ENCODE results near the gene TOR1AIP1. TPM values are rescaled to one million over a fixed set of nuclear protein-coding genes. Genes with fewer than 3 reads are reported as not detected.

TOR1AIP1 gene
- total RNA-seq, 2 donors from 2014 or later: 60.9 to 63.9 TPM

DNA sequence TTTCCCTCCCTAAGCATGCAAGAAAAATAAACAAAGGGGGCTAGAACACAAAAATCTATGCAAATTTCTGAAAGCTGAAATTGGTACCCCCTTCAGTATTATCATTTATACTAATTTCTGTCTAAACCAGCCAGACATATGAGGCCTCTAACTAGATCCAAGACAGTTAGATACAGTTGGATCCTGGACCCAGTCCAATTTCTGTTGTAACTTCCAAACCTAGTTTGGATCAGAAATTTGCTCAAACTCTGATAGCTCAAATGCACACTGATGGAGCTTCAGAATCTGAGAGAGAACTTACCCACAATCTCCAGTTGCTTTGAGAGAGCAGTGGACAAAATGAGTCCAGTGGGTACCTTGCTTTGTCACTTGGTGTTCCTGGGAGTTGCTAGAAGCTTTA is 84.5 kb downstream of the TOR1AIP1 start:
- intact Hi-C loops (cut with DNase I): no loop called here
- no peak for DNase-seq (ENCODE audit: low spot score)

DNA sequence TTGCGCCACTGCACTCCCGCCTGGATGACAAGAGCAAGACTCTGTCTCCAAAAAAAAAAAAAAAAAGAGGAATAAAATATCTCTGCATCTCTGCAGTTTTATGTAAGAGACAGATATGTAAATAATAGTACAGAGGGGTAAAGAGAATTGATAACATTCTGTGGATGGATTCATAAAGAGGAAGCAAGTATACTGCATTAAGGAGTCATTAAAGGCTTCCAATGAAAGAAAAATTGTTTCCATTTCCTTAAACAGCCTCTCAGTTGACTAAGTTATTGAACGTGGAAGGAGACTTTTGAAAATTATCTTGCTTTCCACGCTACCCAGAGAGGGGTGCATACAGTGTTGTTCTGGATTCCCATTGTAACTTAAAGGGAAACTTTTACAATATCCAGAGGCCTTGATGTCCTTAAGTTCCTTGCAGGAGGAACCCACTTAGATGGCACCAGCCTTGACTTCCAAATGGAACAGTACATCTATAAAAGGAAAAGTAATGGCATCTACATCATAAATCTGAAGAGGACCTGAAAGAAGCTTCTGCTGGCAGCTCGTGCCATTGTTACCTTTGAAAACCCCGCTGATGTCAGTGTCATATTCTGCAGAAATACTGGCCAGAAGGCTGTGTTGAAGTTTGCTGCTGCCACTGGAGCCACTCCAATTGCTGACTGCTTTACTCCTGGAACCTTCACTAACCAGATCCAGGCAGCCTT is 86.4 kb downstream of the TOR1AIP1 start:
- DNase-seq (ENCODE audit: low spot score): no peak
- intact Hi-C loops (cut with DNase I): no loop called here

DNA sequence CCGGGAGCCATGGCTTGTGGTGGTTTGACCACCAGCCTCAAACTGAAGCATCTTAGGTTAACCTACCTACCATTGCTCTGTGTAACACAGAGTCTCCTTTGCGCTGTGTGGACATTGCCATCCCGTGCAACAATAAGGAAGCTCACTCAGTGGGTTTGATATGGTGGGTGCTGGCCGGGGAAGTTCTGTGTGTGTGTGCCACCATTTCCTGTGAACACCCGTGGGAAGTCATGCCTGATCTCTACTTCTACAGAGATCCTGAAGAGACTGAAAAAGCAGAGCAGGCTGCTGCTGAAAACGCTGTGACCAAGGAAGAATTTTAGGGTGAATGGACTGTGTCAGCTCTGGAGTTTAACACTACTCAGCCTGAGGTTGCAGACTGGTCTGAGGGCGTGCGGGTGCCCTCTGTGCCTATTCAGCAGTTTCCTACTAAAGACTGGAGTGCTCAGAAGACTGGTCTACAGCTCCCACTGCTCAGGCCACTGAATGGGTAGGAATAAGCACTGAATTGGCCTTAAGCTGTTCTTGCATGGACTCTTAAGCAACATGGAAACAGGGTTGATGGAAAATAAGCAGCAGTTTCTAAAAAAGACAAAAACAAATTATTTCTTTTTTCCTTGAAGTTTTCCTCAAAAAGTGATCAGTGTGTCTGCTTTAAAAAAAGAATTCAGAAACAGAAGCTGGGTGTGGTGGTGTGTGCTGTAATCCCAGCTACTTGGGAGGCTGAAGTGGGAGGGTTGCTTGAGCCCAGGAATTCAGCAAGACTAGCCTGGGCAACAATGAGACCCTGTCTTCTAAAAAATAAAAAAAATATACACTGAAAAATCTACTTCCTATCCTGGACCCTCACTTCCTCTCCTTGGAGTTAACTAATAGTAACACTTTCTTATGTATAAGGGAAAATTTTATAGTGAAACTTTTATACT is 87.2 kb downstream of the TOR1AIP1 start:
- intact Hi-C loops (cut with DNase I): no loop called here
- DNase-seq (ENCODE audit: low spot score): no peak

Other genes with a start within 250 kb of the TOR1AIP1 start
- under 1 TPM in 1 of 2 donors, not detected in 1; 0.10 TPM for gene FAM163A, start 139.0 kb upstream of the TOR1AIP1 start, total RNA-seq
- gene TOR1AIP2, start 4.5 kb upstream of the TOR1AIP1 start, total RNA-seq: 10 to 100 TPM; 55.3 to 57.1 TPM
- 10 to 100 TPM; 44.5 to 57.5 TPM for gene CEP350, start 72.5 kb downstream of the TOR1AIP1 start, total RNA-seq